K562 (cell line): ENCODE results near the gene NRIP2. TPM values are rescaled to one million over a fixed set of nuclear protein-coding genes. Genes with fewer than 3 reads are reported as not detected.

ENCODE experiments used
- ATAC-seq: fragments of 200-7000 bp; cut with Tn5 transposase; 3 replicates; pipeline ENCODE4 v1.9.1; 2020; ENCODE audit warnings: moderate library complexity
- BruUV-seq: library from RNA; stranded (reverse); fragments of 400-500 nt; replicated peaks from 2 replicates; lab custom pipeline; 2021; lab: Mats Ljungman, UMichigan
- CTCF ChIA-PET: fragments of 300-600 bp; formaldehyde crosslinking; extraction: SDS; loops from one replicate; lab custom pipeline; 2021; ENCODE audit warnings: low intra/inter-chr PET ratio; lab: Yijun Ruan, JAX
- POLR2A ChIA-PET: fragments of 300-600, 350-650 bp; sonication (Branson Sonifier 250); formaldehyde crosslinking; extraction: SDS; loops from one replicate; lab custom pipeline; 2021; ENCODE audit warnings: antibody characterized with exemption, inconsistent platforms; lab: Yijun Ruan, JAX
- DNase-seq, 4 experiments: peaks; one replicate each; pipeline versions ENCODE4 v3.0.0 to v3.0.0-alpha.2; 2011 to 2018; ENCODE audit warnings: low spot score in 3 of 4, mixed read lengths in 3 of 4; ENCODE audit errors: extremely low read depth in 1 of 4
- FAIRE-seq: peaks from 2 replicates; lab custom pipeline; 2011; peaks lifted over from hg19 to GRCh38; lab: Jason Lieb, UNC
- H2AFZ ChIP-seq: 2 replicates; pipeline ENCODE4 v1.6.0; 2011; ENCODE audit warnings: low read depth, low read length, control low read depth, inconsistent platforms
- H3K27ac ChIP-seq: fragments of 200-600 bp; 3 replicates; pipeline ENCODE4 v1.8.0; 2011; ENCODE audit warnings: low read depth, mild to moderate bottlenecking, control low read depth, inconsistent platforms, low read length, moderate library complexity, mixed read lengths; ENCODE audit errors: extremely low read depth
- H3K27me3 ChIP-seq, 2 experiments: fragments of 300-600 bp in 1 of 2; 2 replicates in 1 of 2; 3 replicates in 1 of 2; pipeline versions ENCODE4 v1.6.0 to v1.8.0; 2011; ENCODE audit warnings: inconsistent platforms in 2 of 2, low read length in 2 of 2, mild to moderate bottlenecking in 1 of 2, mixed read lengths in 1 of 2, moderate library complexity in 1 of 2; ENCODE audit not compliant: control insufficient read depth in 2 of 2, insufficient read depth in 2 of 2
- H3K36me3 ChIP-seq: fragments of 300-600 bp; 3 replicates; pipeline ENCODE4 v1.8.0; 2011; ENCODE audit warnings: mild to moderate bottlenecking, low read length, inconsistent platforms; ENCODE audit not compliant: control insufficient read depth, insufficient read depth
- H3K4me1 ChIP-seq, 2 experiments: fragments of 200-600 bp in 1 of 2; replicated peaks in 1 of 2; 2 replicates in 1 of 2; 3 replicates in 1 of 2; pipeline versions ENCODE4 v1.5.1 to v1.8.0; 2011; ENCODE audit warnings: inconsistent platforms in 2 of 2, low read length in 2 of 2, mild to moderate bottlenecking in 1 of 2, mixed read lengths in 1 of 2, moderate library complexity in 1 of 2; ENCODE audit not compliant: control insufficient read depth in 2 of 2, insufficient read depth in 2 of 2
- H3K4me2 ChIP-seq: 2 replicates; pipeline ENCODE4 v1.6.1; 2011; ENCODE audit warnings: low read length, control low read depth, inconsistent platforms, mixed read lengths; ENCODE audit not compliant: insufficient read depth
- H3K4me3 ChIP-seq: fragments of 200-600 bp; sonication (generic), shearing (Covaris generic); 2 replicates; pipeline ENCODE4 v1.5.1; 2016; ENCODE audit warnings: control low read depth, inconsistent platforms
- H3K79me2 ChIP-seq: fragments of 200-600 bp; 3 replicates; pipeline ENCODE4 v1.8.0; 2011; ENCODE audit warnings: low read length, inconsistent platforms; ENCODE audit not compliant: control insufficient read depth, insufficient read depth
- H3K9ac ChIP-seq, 2 experiments: 2 replicates each; pipeline versions ENCODE4 v1.6.0 to v1.6.1; 2011; ENCODE audit warnings: low read depth in 2 of 2, low read length in 2 of 2, control low read depth in 1 of 2, inconsistent platforms in 1 of 2, mild to moderate bottlenecking in 1 of 2, mixed read lengths in 1 of 2; ENCODE audit not compliant: insufficient read depth in 1 of 2
- H3K9me1 ChIP-seq: one replicate; pipeline ENCODE4 v1.6.0; 2011; ENCODE audit warnings: inconsistent platforms, mild to moderate bottlenecking, low read length, moderate library complexity; ENCODE audit not compliant: control insufficient read depth, insufficient read depth
- H3K9me3 ChIP-seq: replicated peaks from 2 replicates; pipeline ENCODE4 v1.5.1; 2011; ENCODE audit warnings: low read depth, low read length, inconsistent platforms; ENCODE audit not compliant: control insufficient read depth, insufficient read depth
- H4K20me1 ChIP-seq: replicated peaks from 2 replicates; pipeline ENCODE4 v1.6.1; 2011; ENCODE audit warnings: low read length, inconsistent platforms, mixed read lengths; ENCODE audit not compliant: control insufficient read depth, insufficient read depth
- ETV5 ChIP-seq: sonication (generic); formaldehyde crosslinking; IDR thresholded peaks from 2 replicates; pipeline ENCODE4 v1.4.0; 2020; ENCODE audit warnings: low read depth, mild to moderate bottlenecking, missing genetic modification reagents
- IRF2 ChIP-seq: sonication (generic); formaldehyde crosslinking; IDR thresholded peaks from 2 replicates; pipeline ENCODE4 v1.8.1; 2022; ENCODE audit warnings: mild to moderate bottlenecking, missing genetic modification reagents
- RAD21 ChIP-seq, 2 experiments: fragments of 250-450 bp in 1 of 2; fragments of 450-650 bp in 1 of 2; sonication (Bioruptor Pico) in 1 of 2; formaldehyde crosslinking in 1 of 2; IDR thresholded peaks in 1 of 2; conservative IDR thresholded peaks in 1 of 2; 2 replicates each; pipeline versions ENCODE4 v1.4.0 to v1.8.0; 2020 to 2022; ENCODE audit warnings: mild to moderate bottlenecking in 2 of 2, moderate library complexity in 1 of 2
- RUNX1 ChIP-seq: sonication (generic); IDR thresholded peaks from 2 replicates; pipeline ENCODE4 v1.6.1; 2016; ENCODE audit warnings: antibody characterized with exemption, low read depth
- YY1 ChIP-seq, 3 experiments: IDR thresholded peaks; 2 replicates each; pipeline ENCODE4 v1.6.1; 2011; ENCODE audit warnings: low read length in 2 of 3, mild to moderate bottlenecking in 2 of 3, moderate library complexity in 2 of 3, borderline replicate concordance in 1 of 3, control low read depth in 1 of 3, low read depth in 1 of 3; ENCODE audit not compliant: insufficient read depth in 3 of 3, insufficient replicate concordance in 2 of 3, control insufficient read depth in 1 of 3, insufficient read length in 1 of 3; ENCODE audit errors: extremely low read depth in 1 of 3
- ZBED1 ChIP-seq: IDR thresholded peaks from 2 replicates; pipeline ENCODE4 v1.6.1; 2014
- WGBS: fragments of 100-300 bp; shearing (Covaris generic); methylation state at CpG from one replicate; pipeline ENCODE4 v1.1.6; 2016; ENCODE audit warnings: low coverage, mixed read lengths; ENCODE audit not compliant: insufficient coverage; ENCODE audit errors: missing lambda C conversion rate; 5-methylcytosine and 5-hydroxymethylcytosine counted together
- in situ Hi-C: fragments of 300-500 bp; cut with MboI; formaldehyde crosslinking; loops from 4 replicates; pipeline ENCODE4 v1.15.0; 2018; ENCODE audit warnings: inconsistent platforms, mixed read lengths
- intact Hi-C: fragments of 100-400 bp; cut with micrococcal nuclease; formaldehyde crosslinking; loops from 2 replicates; pipeline ENCODE4 v1.14.2; 2022
- polyA plus RNA-seq, 8 experiments: library from polyadenylated mRNA; depleted of rRNA in 4 of 8; stranded (reverse) in 5 of 8; unstranded in 3 of 8; fragments of >200 nt; fragmentation: Nextera tagmentation in 2 of 8; fragmentation: Illumina TruSeq in 1 of 8; extraction: Ambion mirVana in 2 of 8; extraction: Trizol in 1 of 8; gene quantifications; 2 replicates each; pipeline versions ENCODE4 v1.2.1 to v1.2.3, GENCODE V29; 2011 to 2014; ENCODE audit warnings: inconsistent platforms in 1 of 8, missing spikeins in 1 of 8
- total RNA-seq, 7 experiments: library from RNA; depleted of rRNA in 6 of 7; stranded (reverse); fragments of >200 nt in 6 of 7; fragmentation: Illumina TruSeq in 2 of 7; extraction: Trizol in 2 of 7; gene quantifications; 2 replicates each; pipeline versions ENCODE4 v1.2.1 to v1.2.3, GENCODE V29; 2011 to 2021; ENCODE audit warnings: low replicate concordance in 1 of 7

NRIP2 gene
- total and polyA plus RNA-seq, 9 of the 15 experiments (the other 6 are each of a cell fraction or from before 2014, with no cell fraction given) = 0.07 to 0.10 TPM; not detected in 7

DNA sequence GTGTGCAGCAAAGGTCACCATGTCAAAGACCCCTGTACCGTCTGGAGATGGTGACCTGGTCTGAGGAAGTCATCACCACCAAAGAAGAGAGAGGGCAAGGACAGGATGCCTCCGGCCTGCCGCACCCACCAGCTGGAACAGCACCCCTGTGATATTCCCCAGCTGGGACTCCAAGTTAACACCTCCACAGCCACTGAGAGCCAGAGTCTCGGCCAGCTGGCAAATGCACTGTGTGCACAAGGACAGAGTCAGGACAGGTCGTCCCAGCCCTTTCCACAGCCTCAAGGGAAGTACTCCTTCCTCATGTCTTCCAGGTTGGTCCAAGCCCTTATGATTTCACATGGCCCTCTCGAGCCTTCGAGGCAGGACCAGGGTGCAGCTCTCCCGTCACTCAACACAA, 59.4 kb downstream of the NRIP2 start:
- H3K4me2 ChIP-seq = no peak overlapping the region
- no peaks in the 10 kb centered on the region for H3K79me2 ChIP-seq
- in situ Hi-C loops = no loop called here
- H3K9me1 ChIP-seq = no peaks in the 10 kb centered on the region
- H4K20me1 ChIP-seq = peaks cover 4% of the 10 kb centered on the region
- peaks cover 3 to 47% of the 10 kb centered on the region in 2 experiments; a peak in 4 of 5 replicates for H3K27me3 ChIP-seq
- ChIA-PET POLR2A (no interaction called here), CTCF (no interaction called here)
- H3K27ac ChIP-seq = no peak overlapping the region
- no peaks in the 10 kb centered on the region; a peak in 1 of 5 replicates for H3K4me1 ChIP-seq
- H3K9me3 ChIP-seq = no peaks in the 10 kb centered on the region
- DNase-seq = no peak
- no peak overlapping the region for H2AFZ ChIP-seq
- H3K9ac ChIP-seq = no peak overlapping the region
- no peak for TF ChIP-seq IRF2 (CRISPR knock-in tag)
- TF ChIP-seq RUNX1 = no peak
- no peak for TF ChIP-seq YY1 (IDR thresholded peaks at IDR 0.05; ENCODE audit: borderline replicate concordance in 1 of 3, control insufficient read depth in 1 of 3, extremely low read depth in 1 of 3, insufficient read depth in 3 of 3, insufficient read length in 1 of 3, insufficient replicate concordance in 2 of 3, low read depth in 1 of 3, low read length in 2 of 3)
- TF ChIP-seq ETV5 = no peak
- TF ChIP-seq RAD21 (CRISPR knock-in tag; conservative IDR thresholded peaks at IDR 0.05 in 1 of 2, IDR thresholded peaks at IDR 0.05 in 1 of 2) = no peak
- no peak for TF ChIP-seq ZBED1
- H3K4me3 ChIP-seq = no peak overlapping the region
- intact Hi-C loops = no loop called here
- no peaks in the 10 kb centered on the region for H3K36me3 ChIP-seq
- no peak for ATAC-seq
- FAIRE-seq = no peak
- no TSS peak for BruUV-seq
- 1% methylated on average over 8 of the region's 8 CpGs for WGBS

Other genes starting within 250 kb of the NRIP2 start
Only the 7 nearest of the 8 such genes appear.
- 89.5 and 124 TPM in 2 replicates for gene FKBP4, start 40.1 kb downstream of the NRIP2 start, total RNA-seq (2014; rRNA removed)
- gene FKBP4, start 40.1 kb downstream of the NRIP2 start, total RNA-seq (2014; rRNA removed; fragmentation: Illumina TruSeq; extraction: Trizol) = 98.1 and 105 TPM in 2 replicates
- 98.5 and 98.7 TPM in 2 replicates for gene FKBP4, start 40.1 kb downstream of the NRIP2 start, total RNA-seq (2015; rRNA removed; fragmentation: Illumina TruSeq; extraction: Trizol)
- gene FKBP4, start 40.1 kb downstream of the NRIP2 start, total RNA-seq (2021) = 154 and 158 TPM in 2 replicates
- 70.7 and 90.1 TPM in 2 replicates for gene FKBP4, start 40.1 kb downstream of the NRIP2 start, polyA plus RNA-seq (2011; rRNA removed)
- gene FKBP4, start 40.1 kb downstream of the NRIP2 start, polyA plus RNA-seq (2014; fragmentation: Illumina TruSeq; extraction: Trizol) = 115 and 144 TPM in 2 replicates
- 10 to 100 TPM; 16.3 to 30.9 TPM for gene FKBP4, start 40.1 kb downstream of the NRIP2 start, polyA plus RNA-seq (2014; fragmentation: Nextera tagmentation; extraction: Ambion mirVana)
- gene FKBP4, start 40.1 kb downstream of the NRIP2 start, polyA plus RNA-seq (2014; rRNA removed) = 82.4 and 90.7 TPM in 2 replicates
- 18.3 and 23.3 TPM in 2 replicates for gene ITFG2, start 22.4 kb downstream of the NRIP2 start, total RNA-seq (2014; rRNA removed)
- gene ITFG2, start 22.4 kb downstream of the NRIP2 start, total RNA-seq (2014; rRNA removed; fragmentation: Illumina TruSeq; extraction: Trizol) = 14.5 and 15.0 TPM in 2 replicates
- 17.7 and 18.9 TPM in 2 replicates for gene ITFG2, start 22.4 kb downstream of the NRIP2 start, total RNA-seq (2015; rRNA removed; fragmentation: Illumina TruSeq; extraction: Trizol)
- 18.2 and 20.0 TPM in 2 replicates for gene ITFG2, start 22.4 kb downstream of the NRIP2 start, total RNA-seq (2021)
- gene ITFG2, start 22.4 kb downstream of the NRIP2 start, polyA plus RNA-seq (2011; rRNA removed) = 14.2 and 15.3 TPM in 2 replicates
- 19.4 and 30.3 TPM in 2 replicates for gene ITFG2, start 22.4 kb downstream of the NRIP2 start, polyA plus RNA-seq (2014; fragmentation: Illumina TruSeq; extraction: Trizol)
- 10 to 100 TPM; 21.7 to 22.8 TPM for gene ITFG2, start 22.4 kb downstream of the NRIP2 start, polyA plus RNA-seq (2014; fragmentation: Nextera tagmentation; extraction: Ambion mirVana)
- gene ITFG2, start 22.4 kb downstream of the NRIP2 start, polyA plus RNA-seq (2014; rRNA removed) = 19.9 and 31.1 TPM in 2 replicates
- not detected in 2 replicates for gene TEX52, start 22.0 kb upstream of the NRIP2 start, total RNA-seq (2014; rRNA removed)
- gene TEX52, start 22.0 kb upstream of the NRIP2 start, total RNA-seq (2014; rRNA removed; fragmentation: Illumina TruSeq; extraction: Trizol) = not detected in 2 replicates
- gene TEX52, start 22.0 kb upstream of the NRIP2 start, total RNA-seq (2015; rRNA removed; fragmentation: Illumina TruSeq; extraction: Trizol) = not detected in 2 replicates
- gene TEX52, start 22.0 kb upstream of the NRIP2 start, total RNA-seq (2021) = not detected in 2 replicates
- gene TEX52, start 22.0 kb upstream of the NRIP2 start, polyA plus RNA-seq (2011; rRNA removed) = not detected in 2 replicates
- not detected in 2 replicates for gene TEX52, start 22.0 kb upstream of the NRIP2 start, polyA plus RNA-seq (2014; fragmentation: Illumina TruSeq; extraction: Trizol)
- gene TEX52, start 22.0 kb upstream of the NRIP2 start, polyA plus RNA-seq (2014; fragmentation: Nextera tagmentation; extraction: Ambion mirVana) = not detected
- not detected in 2 replicates for gene TEX52, start 22.0 kb upstream of the NRIP2 start, polyA plus RNA-seq (2014; rRNA removed)
- 16.8 and 21.5 TPM in 2 replicates for gene FOXM1, start 42.1 kb upstream of the NRIP2 start, total RNA-seq (2014; rRNA removed)
- 15.7 and 17.2 TPM in 2 replicates for gene FOXM1, start 42.1 kb upstream of the NRIP2 start, total RNA-seq (2014; rRNA removed; fragmentation: Illumina TruSeq; extraction: Trizol)
- gene FOXM1, start 42.1 kb upstream of the NRIP2 start, total RNA-seq (2015; rRNA removed; fragmentation: Illumina TruSeq; extraction: Trizol) = 18.1 and 18.6 TPM in 2 replicates
- gene FOXM1, start 42.1 kb upstream of the NRIP2 start, total RNA-seq (2021) = 34.2 and 42.8 TPM in 2 replicates
- 10.5 and 14.1 TPM in 2 replicates for gene FOXM1, start 42.1 kb upstream of the NRIP2 start, polyA plus RNA-seq (2011; rRNA removed)
- 41.7 and 46.9 TPM in 2 replicates for gene FOXM1, start 42.1 kb upstream of the NRIP2 start, polyA plus RNA-seq (2014; fragmentation: Illumina TruSeq; extraction: Trizol)
- gene FOXM1, start 42.1 kb upstream of the NRIP2 start, polyA plus RNA-seq (2014; fragmentation: Nextera tagmentation; extraction: Ambion mirVana) = 1 to 10 TPM; 8.9 to 9.5 TPM
- 18.5 and 18.7 TPM in 2 replicates for gene FOXM1, start 42.1 kb upstream of the NRIP2 start, polyA plus RNA-seq (2014; rRNA removed)
- 27.0 and 28.2 TPM in 2 replicates for gene RHNO1, start 42.2 kb upstream of the NRIP2 start, total RNA-seq (2014; rRNA removed)
- gene RHNO1, start 42.2 kb upstream of the NRIP2 start, total RNA-seq (2014; rRNA removed; fragmentation: Illumina TruSeq; extraction: Trizol) = 28.8 and 33.4 TPM in 2 replicates
- gene RHNO1, start 42.2 kb upstream of the NRIP2 start, total RNA-seq (2015; rRNA removed; fragmentation: Illumina TruSeq; extraction: Trizol) = 29.1 and 29.6 TPM in 2 replicates
- 21.8 and 25.2 TPM in 2 replicates for gene RHNO1, start 42.2 kb upstream of the NRIP2 start, total RNA-seq (2021)
- 53.9 and 62.7 TPM in 2 replicates for gene RHNO1, start 42.2 kb upstream of the NRIP2 start, polyA plus RNA-seq (2011; rRNA removed)
- gene RHNO1, start 42.2 kb upstream of the NRIP2 start, polyA plus RNA-seq (2014; fragmentation: Illumina TruSeq; extraction: Trizol) = 40.3 and 45.4 TPM in 2 replicates
- 10 to 100 TPM; 20.8 to 30.7 TPM for gene RHNO1, start 42.2 kb upstream of the NRIP2 start, polyA plus RNA-seq (2014; fragmentation: Nextera tagmentation; extraction: Ambion mirVana)
- gene RHNO1, start 42.2 kb upstream of the NRIP2 start, polyA plus RNA-seq (2014; rRNA removed) = 27.3 and 29.5 TPM in 2 replicates
- gene TULP3, start 55.9 kb upstream of the NRIP2 start, total RNA-seq (2014; rRNA removed) = 6.0 and 6.9 TPM in 2 replicates
- 6.3 and 7.3 TPM in 2 replicates for gene TULP3, start 55.9 kb upstream of the NRIP2 start, total RNA-seq (2014; rRNA removed; fragmentation: Illumina TruSeq; extraction: Trizol)
- gene TULP3, start 55.9 kb upstream of the NRIP2 start, total RNA-seq (2015; rRNA removed; fragmentation: Illumina TruSeq; extraction: Trizol) = 6.9 and 7.1 TPM in 2 replicates
- gene TULP3, start 55.9 kb upstream of the NRIP2 start, total RNA-seq (2021) = 6.7 and 7.4 TPM in 2 replicates
- 10.9 and 13.5 TPM in 2 replicates for gene TULP3, start 55.9 kb upstream of the NRIP2 start, polyA plus RNA-seq (2011; rRNA removed)
- gene TULP3, start 55.9 kb upstream of the NRIP2 start, polyA plus RNA-seq (2014; fragmentation: Illumina TruSeq; extraction: Trizol) = 9.8 and 13.3 TPM in 2 replicates
- 1 to 10 TPM; 3.6 to 8.8 TPM for gene TULP3, start 55.9 kb upstream of the NRIP2 start, polyA plus RNA-seq (2014; fragmentation: Nextera tagmentation; extraction: Ambion mirVana)
- gene TULP3, start 55.9 kb upstream of the NRIP2 start, polyA plus RNA-seq (2014; rRNA removed) = 6.7 and 7.3 TPM in 2 replicates
- gene TEAD4, start 124.4 kb upstream of the NRIP2 start, total RNA-seq (2014; rRNA removed) = 23.9 and 27.2 TPM in 2 replicates
- gene TEAD4, start 124.4 kb upstream of the NRIP2 start, total RNA-seq (2014; rRNA removed; fragmentation: Illumina TruSeq; extraction: Trizol) = 13.4 and 15.7 TPM in 2 replicates
- gene TEAD4, start 124.4 kb upstream of the NRIP2 start, total RNA-seq (2015; rRNA removed; fragmentation: Illumina TruSeq; extraction: Trizol) = 15.1 and 16.1 TPM in 2 replicates
- gene TEAD4, start 124.4 kb upstream of the NRIP2 start, total RNA-seq (2021) = 38.6 and 40.0 TPM in 2 replicates
- gene TEAD4, start 124.4 kb upstream of the NRIP2 start, polyA plus RNA-seq (2011; rRNA removed) = 17.0 and 21.3 TPM in 2 replicates
- gene TEAD4, start 124.4 kb upstream of the NRIP2 start, polyA plus RNA-seq (2014; fragmentation: Illumina TruSeq; extraction: Trizol) = 23.7 and 30.8 TPM in 2 replicates
- gene TEAD4, start 124.4 kb upstream of the NRIP2 start, polyA plus RNA-seq (2014; fragmentation: Nextera tagmentation; extraction: Ambion mirVana) = 1 to 10 TPM in 1 of 2 experiments, under 1 TPM in 1; 0.82 to 1.3 TPM
- 29.6 and 31.8 TPM in 2 replicates for gene TEAD4, start 124.4 kb upstream of the NRIP2 start, polyA plus RNA-seq (2014; rRNA removed)